ENCODE data around the gene PATJ. TPM values are rescaled to one million over a fixed set of nuclear protein-coding genes. Genes with fewer than 3 reads are reported as not detected.
"Not testable (repeated sequence)": the region's sequence is repeated elsewhere in the genome, so short reads cannot be mapped to it uniquely, and the experiment has no call there.

Gene PATJ
- total RNA-seq, 2 donors from 2014 or later: 15.2 to 23.5 TPM

DNA sequence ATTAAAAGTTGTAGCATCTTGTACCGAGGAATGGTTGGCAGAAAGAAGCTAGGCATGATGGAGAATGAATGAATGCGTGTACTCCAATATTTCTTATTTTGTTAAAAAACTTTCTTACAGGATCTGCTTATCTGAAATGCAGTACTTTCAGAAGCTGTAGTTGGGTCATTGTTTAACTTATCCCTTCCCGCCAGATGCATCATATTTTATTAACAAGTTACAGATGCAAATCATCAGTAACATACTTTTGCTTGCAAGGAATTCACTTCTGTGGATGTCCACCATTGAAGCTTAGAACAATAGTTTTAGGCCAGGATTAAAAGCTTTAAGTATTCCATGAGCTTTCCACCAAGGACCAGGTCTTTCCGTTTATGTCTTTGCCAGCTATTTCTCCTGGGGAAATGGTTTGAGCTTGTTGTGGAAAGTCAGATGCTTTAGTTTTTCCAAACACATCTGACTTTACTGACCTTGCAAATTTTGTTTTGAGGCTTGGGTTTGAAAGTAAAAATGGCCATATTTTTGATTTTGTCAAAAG is 65.4 kb downstream of the PATJ start:
- intact Hi-C loops (cut with DNase I): loop anchor here in 1 of 2 donors (5.0 kb wide), 1 partner anchor 615 kb away; no protein-coding TSS in a partner anchor
- no peak for DNase-seq (ENCODE audit: low spot score)

DNA sequence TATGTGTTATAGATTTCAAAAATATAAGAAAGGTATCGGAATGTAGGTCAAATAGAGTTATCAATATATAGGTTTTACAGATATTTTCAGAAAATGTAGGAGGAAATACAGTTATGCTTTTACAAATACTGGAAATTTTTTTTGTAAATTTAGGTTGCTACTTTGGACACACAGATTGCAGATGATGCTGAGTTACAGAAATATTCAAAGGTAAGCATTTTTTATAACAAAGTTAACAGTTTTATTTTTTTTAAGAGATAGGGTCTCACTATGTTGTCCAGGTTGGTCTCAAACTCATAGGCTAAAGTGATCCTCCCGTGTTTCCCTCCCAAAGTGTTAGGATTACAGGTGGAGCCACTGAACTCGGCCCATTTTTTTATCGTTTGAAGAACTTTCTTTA is 66.0 kb downstream of the PATJ start:
- no peak for DNase-seq (ENCODE audit: low spot score)
- intact Hi-C loops (cut with DNase I): loop anchor here in 1 of 2 donors (5.0 kb wide), 1 partner anchor 616 kb away; no protein-coding TSS in a partner anchor

DNA sequence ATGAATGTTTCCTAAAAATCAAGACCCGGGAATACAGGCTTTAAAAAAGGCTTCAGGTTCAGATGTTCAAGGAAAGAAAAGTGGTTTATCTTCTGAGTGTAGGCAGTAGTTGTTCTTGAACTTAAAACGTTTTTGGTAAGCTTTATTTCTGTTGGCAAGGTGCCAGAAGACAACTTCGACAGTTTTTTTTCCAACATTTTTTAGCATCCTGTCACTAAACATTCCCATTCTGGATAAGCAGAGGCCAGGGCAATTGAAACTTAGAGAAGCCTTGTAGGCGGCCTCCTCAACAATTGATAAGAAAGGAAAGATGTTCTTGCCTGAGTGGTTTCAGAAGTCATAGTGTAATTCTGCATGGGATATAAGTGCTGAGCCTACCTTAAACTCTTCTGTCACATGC is 66.7 kb downstream of the PATJ start:
- intact Hi-C loops (cut with DNase I): loop anchor here in 1 of 2 donors (5.0 kb wide), 1 partner anchor 617 kb away; no protein-coding TSS in a partner anchor
- DNase-seq (ENCODE audit: low spot score): no peak

DNA sequence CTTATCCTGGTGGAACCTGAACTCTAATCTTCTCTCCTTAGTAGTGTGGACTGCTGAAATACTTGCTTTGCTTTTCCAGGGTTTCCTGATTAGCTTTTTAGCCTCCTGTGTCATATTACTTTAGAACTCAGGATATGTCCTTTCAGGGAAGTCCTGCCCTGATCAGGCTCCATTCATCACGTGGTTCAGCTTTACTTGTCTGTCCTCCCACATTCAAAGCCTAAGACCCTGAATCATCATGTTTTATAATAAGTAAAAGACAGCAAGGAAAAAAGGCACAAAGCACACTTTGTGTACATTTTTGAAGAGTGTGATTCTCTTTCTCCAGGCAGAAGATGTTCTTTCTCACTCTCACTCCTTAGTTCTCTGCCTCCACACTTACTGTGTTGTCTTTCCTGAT is 70.6 kb downstream of the PATJ start:
- DNase-seq (ENCODE audit: low spot score): no peak
- intact Hi-C loops (cut with DNase I): no loop called here

DNA sequence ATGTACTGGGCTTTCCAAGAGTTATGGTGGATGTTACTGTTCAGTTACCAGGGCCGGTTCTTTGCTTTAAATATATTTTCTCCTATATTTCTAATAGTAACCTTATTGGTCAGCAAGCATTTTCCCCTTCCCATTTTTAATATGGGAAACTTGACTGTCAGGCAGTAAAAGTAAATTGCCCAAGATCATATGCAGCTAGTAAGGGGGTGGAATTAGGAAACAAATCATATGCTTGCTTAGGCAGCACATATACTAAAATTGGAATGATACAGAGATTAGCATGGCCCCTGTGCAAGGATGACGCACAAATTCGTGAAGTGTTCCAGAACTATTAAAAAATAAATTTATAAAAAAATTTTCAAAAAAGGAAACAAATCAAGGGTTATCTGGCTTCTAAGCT is 73.9 kb downstream of the PATJ start:
- intact Hi-C loops (cut with DNase I): no loop called here
- DNase-seq (ENCODE audit: low spot score): no peak

DNA sequence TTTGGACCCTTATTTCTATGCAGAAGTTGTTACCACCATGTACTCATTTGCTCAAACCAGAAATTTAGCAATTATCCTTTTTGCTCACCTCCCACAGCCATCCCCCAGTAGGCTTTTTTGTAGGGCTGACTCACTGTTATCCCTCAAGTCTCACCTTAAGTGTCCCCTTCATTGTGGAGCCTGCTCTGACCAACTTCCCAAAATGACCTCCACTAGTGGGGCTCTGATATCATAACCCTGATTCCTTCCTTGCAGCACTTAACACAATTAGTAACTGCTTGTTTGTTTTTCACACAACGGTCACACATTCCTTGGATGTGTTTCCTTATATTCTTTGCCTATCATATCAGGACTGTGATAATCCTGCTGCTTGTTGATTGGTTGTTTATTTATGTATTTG is 76.7 kb downstream of the PATJ start:
- DNase-seq (ENCODE audit: low spot score): no peak
- intact Hi-C loops (cut with DNase I): no loop called here

DNA sequence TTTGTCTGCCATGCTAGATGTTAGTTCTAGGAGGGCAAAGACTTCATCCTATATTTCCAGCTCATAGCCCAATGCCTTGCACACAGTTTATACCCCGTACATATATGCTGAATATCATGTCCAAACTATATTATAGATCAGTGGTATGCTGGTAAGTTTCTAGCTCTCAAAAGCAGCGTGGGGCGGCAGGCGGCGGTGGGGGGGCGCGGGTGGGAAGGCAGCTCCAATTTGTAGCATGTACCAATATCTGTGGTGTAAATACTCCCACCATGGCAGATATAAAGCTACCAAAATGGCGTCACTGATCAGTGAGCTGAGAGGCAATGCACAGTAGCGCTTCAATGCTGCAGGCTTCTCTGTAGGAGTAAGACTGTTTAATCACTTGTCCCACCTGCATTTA is 77.1 kb downstream of the PATJ start:
- intact Hi-C loops (cut with DNase I): no loop called here
- no peak for DNase-seq (ENCODE audit: low spot score)

DNA sequence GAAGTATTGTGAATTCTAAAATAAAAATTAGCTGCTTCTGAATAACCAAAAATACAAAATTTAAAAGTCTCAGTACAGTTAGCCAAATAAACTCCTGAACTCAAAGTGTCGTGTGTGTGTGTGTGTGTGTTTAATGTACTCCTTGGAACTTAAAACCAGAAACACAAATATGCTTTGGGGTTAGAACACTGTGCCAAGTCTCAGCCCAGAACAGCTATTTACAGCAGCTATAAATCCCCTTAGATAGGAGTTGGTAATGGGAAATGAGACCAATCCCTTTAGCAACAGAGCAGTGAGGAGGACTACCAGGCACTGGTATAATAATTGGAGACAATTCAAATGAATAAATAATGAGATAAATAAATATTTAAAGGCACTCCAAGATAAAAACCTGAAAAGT is 83.1 kb downstream of the PATJ start:
- intact Hi-C loops (cut with DNase I): no loop called here
- no peak for DNase-seq (ENCODE audit: low spot score)

DNA sequence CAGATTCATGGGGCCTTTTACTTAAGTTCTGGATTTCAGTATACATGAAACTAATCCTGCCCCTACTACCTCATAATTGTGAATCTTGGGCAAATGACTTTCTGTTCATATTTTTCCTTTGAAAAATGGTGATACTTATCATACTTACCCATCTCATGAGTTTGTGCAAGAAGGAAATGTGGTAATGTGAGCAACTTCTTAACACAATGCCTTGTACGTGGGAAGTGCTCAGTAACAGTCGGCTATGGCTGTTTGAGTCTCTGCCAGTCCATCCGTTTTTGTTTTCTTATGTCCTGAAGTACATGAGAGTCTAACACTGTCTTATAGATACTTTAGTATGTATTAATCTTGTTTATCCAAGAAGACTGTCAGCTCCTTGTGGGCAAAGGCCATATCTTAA is 86.5 kb downstream of the PATJ start:
- intact Hi-C loops (cut with DNase I): no loop called here

DNA sequence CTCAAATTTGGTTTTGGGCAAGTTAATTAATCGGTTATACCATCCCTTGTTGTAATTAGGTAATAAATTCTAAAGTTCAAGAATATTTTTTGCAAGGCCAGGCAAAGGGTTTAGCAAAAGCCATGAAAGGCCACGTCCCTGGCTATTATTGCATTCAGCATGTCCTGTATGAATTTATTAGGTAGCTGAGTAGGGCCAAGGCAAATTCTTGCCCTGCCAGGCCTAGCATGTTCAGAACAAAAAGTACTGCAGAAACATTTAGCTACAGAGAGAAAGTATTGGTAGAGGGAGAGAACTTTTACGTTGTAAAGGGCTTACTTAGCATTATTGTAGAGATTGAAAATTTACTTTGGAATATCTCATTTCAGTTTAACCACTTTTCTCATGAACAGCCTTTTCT is 94.4 kb downstream of the PATJ start:
- intact Hi-C loops (cut with DNase I): no loop called here
- no peak for DNase-seq (ENCODE audit: low spot score)

More for the DNA sequence above, 86.5 kb downstream of the PATJ start:
- DNase-seq (ENCODE audit: low spot score): no peak

DNA sequence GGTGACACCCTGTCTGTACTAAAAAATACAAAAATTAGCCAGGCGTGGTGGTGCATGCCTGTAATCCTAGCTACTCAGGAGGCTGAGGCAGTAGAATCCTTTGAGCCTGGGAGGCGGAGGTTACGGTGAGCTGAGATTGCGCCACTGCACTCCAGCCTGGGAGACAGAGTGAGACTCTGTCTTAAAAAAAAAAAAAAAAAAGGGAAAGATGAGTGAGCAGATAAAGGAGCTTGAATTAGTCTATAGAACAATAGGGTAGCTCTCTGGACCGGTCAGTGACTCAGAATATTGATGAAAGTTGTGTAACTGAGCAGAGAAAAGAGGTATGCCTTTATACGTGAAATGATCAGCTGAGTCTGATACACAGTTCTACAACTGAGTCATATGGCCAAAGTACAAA is 95.3 kb downstream of the PATJ start:
- intact Hi-C loops (cut with DNase I); DNase-seq (ENCODE audit: low spot score): not testable (repeated sequence)

DNA sequence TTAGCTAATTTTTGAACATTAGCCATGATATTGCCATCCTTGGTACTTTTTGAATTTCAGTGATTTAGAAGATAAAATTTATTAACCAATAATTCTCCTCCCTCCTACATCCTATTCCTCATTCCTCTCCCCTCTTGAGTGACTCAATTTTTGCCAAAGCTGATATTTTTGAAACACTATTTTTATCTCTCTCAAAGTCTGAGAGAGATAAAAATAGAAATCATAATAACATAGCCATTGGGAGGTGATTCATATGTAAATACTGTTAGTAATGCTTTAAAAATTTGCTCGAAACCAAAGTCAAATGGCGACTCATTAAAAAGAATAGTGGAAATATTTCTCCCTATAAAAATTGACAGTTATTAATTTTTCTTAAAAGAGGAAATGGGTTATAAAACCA is 97.4 kb downstream of the PATJ start:
- no peak for DNase-seq (ENCODE audit: low spot score)
- intact Hi-C loops (cut with DNase I): loop anchor here in 1 of 2 donors (5.0 kb wide), 1 partner anchor 97 kb away; the partner anchor contains the start of gene PATJ

DNA sequence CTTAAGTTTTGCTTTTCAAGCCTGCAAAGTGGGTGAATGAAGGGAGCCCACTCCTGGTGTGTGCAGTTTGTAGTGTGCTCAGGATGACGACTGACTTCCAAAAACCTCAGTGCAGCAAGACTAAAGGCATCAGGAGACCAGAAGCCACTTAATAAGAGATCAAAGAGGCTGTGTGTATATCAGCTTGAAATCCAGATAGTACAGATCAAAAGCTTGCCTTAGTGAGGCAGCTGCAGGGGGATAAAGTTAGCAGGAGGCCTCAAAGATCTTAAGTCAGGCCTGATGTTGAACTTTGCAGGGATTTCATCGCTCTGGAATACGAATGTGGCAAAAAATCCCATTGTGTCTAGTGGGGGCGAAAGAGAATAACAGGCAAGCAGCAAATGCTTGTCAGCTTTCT is 99.8 kb downstream of the PATJ start:
- intact Hi-C loops (cut with DNase I): loop anchor here in 1 of 2 donors (5.0 kb wide), 1 partner anchor 100 kb away; the partner anchor contains the start of gene PATJ
- no peak for DNase-seq (ENCODE audit: low spot score)

DNA sequence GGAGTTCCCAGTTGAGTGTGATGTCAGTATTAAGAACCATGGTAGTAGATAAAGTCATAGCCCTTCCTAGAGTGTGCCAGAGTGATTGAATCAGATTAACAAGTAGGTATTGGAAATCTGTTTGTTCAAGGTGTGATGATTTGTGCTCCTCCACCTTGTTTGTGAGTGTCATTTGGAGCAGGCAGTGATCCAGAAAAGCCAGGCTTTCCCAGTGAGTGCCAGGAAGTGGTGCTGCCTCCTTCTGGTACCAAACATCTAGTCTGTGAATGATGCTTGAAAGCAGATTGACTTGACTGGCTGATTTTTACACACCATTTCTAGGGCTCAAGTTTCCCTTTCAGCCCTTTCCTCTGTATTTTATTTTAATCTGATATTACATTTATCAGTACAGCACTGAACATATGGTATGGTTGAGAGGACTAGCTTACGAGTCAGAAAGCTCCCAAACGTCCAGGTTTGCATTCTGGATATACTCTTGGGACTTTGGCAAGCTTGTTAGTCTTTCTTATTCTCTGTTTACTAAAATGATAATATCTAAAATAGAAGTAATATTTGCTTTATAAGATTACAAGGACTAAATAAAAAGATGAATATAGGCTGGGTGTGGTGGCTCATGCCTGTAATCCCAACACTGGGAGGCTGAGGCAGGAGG is 100.7 kb downstream of the PATJ start:
- no peak for DNase-seq (ENCODE audit: low spot score)
- intact Hi-C loops (cut with DNase I): loop anchor here in 1 of 2 donors (5.0 kb wide), 1 partner anchor 101 kb away; the partner anchor contains the start of gene PATJ

DNA sequence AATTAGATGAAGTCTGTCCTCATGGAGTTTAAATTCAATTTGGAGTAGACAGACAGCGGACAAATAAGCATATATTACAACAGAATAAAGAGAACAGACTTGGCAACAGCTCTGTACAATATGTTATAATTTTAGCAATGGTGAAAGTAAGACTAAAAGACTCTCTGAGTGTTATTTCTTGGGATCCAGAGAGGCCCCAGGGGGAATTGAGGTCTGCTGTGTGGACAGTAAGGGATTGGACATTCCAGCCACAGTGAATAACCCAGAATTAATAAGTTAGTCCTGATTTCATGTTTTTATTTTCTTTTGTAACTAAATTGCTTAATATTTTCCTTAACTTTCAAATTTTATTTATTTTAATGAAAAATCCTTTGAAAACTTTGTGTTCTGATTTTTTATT is 101.7 kb downstream of the PATJ start:
- DNase-seq (ENCODE audit: low spot score): no peak
- intact Hi-C loops (cut with DNase I): loop anchor here in 1 of 2 donors (5.0 kb wide), 1 partner anchor 102 kb away; the partner anchor contains the start of gene PATJ

DNA sequence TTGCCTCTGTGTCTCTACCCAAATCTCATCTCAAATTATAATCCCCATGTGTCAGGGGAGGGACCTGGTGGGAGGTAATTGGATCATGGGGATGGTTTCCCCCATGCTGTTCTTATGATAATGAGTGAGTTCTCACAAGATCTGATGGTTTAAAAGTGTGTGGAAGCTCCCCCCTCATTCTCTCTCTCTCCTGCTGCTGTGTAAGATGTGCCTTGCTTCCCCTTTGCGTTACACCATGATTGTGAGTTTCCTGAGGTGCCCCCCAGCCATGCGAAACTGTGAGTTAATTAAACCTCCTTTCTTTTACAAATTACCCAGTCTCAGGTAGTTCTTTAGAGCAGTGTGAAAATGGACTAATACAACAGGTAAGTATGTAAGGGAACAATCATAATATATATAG is 102.4 kb downstream of the PATJ start:
- not testable (repeated sequence) for DNase-seq (ENCODE audit: low spot score)
- intact Hi-C loops (cut with DNase I): loop anchor here in 1 of 2 donors (5.0 kb wide), 1 partner anchor 102 kb away; the partner anchor contains the start of gene PATJ

DNA sequence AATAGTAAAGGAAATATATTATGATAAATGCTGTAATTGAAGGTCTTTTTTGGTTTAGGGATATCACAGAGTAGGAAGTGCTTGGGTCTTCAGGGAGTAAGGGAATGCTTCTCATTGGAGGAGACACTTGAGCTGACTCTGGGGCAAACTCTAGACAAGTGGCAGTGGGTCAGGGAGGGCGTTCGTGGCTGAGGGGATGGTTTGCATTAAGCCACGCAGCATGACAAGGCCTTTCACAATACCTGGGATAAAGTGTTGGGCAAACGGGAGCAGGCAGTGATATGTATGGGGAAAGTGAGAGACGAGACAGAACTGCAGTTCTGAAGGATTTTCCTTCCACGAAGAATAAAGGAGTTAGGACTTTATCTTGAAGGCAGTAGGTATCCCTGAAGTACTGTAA is 109.0 kb downstream of the PATJ start:
- DNase-seq (ENCODE audit: low spot score): no peak
- intact Hi-C loops (cut with DNase I): loop anchor here in 1 of 2 donors (10.0 kb wide), 1 partner anchor 876 kb away; no protein-coding TSS in a partner anchor

DNA sequence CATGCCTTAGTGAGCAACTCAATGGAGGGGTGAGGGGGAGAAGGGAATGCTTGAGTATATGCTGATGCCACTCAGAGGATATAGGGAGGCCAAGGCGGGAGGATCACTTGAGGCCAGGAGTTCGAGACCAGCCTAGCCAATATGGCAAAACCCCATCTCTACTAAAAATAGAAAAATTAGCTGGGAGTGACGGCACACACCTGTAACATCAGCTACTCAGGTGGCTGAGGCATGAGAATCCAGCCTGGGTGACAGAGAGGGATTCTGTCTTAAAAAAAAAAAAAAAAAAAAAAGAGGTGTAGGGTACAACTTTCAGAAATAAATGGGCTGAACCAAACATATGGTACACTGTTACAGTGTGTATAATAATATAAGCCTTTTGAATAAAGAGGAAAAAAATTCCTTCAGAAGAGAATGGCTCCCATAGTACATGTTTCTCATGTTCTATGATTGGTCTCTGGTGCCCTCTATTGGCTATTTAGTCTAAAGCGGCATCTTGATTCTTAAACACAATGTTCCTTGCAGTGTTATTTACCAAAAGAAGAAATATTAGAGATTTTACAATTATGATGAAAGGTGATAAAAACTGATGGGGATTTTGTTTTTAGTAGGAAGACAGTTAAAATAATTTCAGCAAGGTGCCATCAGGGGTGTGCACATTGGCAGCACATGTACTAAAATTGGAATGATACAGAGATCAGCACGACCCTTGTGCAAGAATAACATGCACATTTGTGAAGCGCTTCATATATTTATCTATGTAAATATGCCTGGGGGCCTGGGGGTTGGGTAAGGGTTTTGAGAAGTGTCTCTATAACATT is 109.8 kb downstream of the PATJ start:
- intact Hi-C loops (cut with DNase I): loop anchor here in 1 of 2 donors (10.0 kb wide), 1 partner anchor 877 kb away; no protein-coding TSS in a partner anchor
- DNase-seq (ENCODE audit: low spot score): no peak

DNA sequence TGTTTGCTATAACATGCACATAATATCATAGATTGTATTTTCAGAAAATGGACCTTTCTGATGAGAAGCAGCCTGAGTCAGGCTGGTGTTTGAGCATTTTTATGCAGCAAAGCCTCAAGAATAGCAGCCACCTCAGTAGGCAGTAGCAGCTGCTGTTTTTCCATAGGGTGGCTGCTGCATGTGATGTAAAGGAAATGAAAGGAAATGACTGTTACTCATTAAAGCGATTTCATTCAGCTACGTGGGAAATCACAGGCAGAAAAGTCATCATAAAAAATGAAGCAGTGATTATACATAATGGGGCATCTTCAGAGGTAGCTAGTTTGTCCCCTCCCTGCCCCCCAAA is 110.4 kb downstream of the PATJ start:
- intact Hi-C loops (cut with DNase I): loop anchor here in 1 of 2 donors (10.0 kb wide), 1 partner anchor 878 kb away; no protein-coding TSS in a partner anchor

DNA sequence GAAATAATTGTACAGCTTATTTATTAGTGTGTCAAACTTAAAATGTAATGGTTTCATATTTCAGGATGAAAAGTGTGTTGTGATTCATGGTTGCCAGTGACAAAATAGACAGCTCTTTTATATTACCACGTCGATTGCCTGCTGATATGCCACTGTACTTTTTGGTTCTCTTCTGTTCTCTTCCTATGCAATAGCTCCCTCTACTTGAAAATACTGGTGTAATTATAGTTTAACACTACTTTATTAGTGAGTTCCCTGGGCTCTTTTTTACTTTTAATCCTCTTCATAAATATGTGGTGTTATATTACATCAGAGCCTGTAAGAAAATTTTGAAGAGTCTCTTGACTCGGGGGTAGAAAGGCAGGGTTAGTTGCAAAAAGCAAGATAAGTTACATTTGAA is 111.3 kb downstream of the PATJ start:
- intact Hi-C loops (cut with DNase I): loop anchor here in 1 of 2 donors (10.0 kb wide), 1 partner anchor 879 kb away; no protein-coding TSS in a partner anchor
- no peak for DNase-seq (ENCODE audit: low spot score)

More for the DNA sequence above, 110.4 kb downstream of the PATJ start:
- no peak for DNase-seq (ENCODE audit: low spot score)

Measured in posterior vena cava (tissue), 2 donors.